ENCODE results near the gene PAF1. TPM values are rescaled to one million over a fixed set of nuclear protein-coding genes. Genes with fewer than 3 reads are reported as not detected.

PAF1 gene
- total and polyA plus RNA-seq, 2 of the 13 experiments (the other 11 are each of a cell fraction or from before 2014, with no cell fraction given): 30.2 to 31.1 TPM

GRCh38 chr19:39341719-39342604 is 48.9 kb downstream of the PAF1 start, which contains the start of gene SAMD4B (continued):
- TF ChIP-seq PRDM15 (CRISPR knock-in tag; IDR thresholded peaks at IDR 0.05) (no peak), HMGXB4 (CRISPR knock-in tag; IDR thresholded peaks at IDR 0.05; ENCODE audit: borderline replicate concordance in 1 of 2, low read depth in 1 of 2) (peak; percentile 91 to 93; a peak in 3 of 4 replicates), STAT5B (CRISPR knock-in tag; IDR thresholded peaks at IDR 0.05) (no peak), SALL1 (CRISPR knock-in tag; IDR thresholded peaks at IDR 0.05) (peak; percentile 83), SMC3 (IDR thresholded peaks at IDR 0.05; ENCODE audit: low read length) (peak; percentile 43; the same call in 1 of the 2 replicates), RARA (CRISPR knock-in tag; IDR thresholded peaks at IDR 0.05) (peak; percentile 51; the same call in 1 of the 2 replicates), ZNF256 (CRISPR knock-in tag; conservative IDR thresholded peaks at IDR 0.05) (no peak), ARNTL (CRISPR knock-in tag; IDR thresholded peaks at IDR 0.05) (no peak), ZMYM3 (CRISPR knock-in tag; IDR thresholded peaks at IDR 0.05) (peak; percentile 46; the same call in 1 of the 2 replicates), ZNF547 (CRISPR knock-in tag; IDR thresholded peaks at IDR 0.05) (no peak), ZNF264 (CRISPR knock-in tag; IDR thresholded peaks at IDR 0.05) (no peak), HNF4G (IDR thresholded peaks at IDR 0.05; ENCODE audit: borderline replicate concordance, low read depth, low read length) (no peak), HNF4G (CRISPR knock-in tag; IDR thresholded peaks at IDR 0.05; ENCODE audit: borderline replicate concordance, low read depth) (peak; percentile 68; the same call in 1 of the 2 replicates), ZC3H13 (CRISPR knock-in tag; IDR thresholded peaks at IDR 0.05) (no peak), ZKSCAN5 (CRISPR knock-in tag; IDR thresholded peaks at IDR 0.05) (no peak), REST (IDR thresholded peaks at IDR 0.05; ENCODE audit: borderline replicate concordance in 1 of 2, low read depth in 1 of 2, low read length in 2 of 2) (peak in 1 of 2 experiments; percentile 40; a peak in 1 of 4 replicates), NFATC3 (CRISPR knock-in tag; IDR thresholded peaks at IDR 0.05) (peak; percentile 39; the same call in 1 of the 2 replicates), PHF8 (CRISPR knock-in tag; IDR thresholded peaks at IDR 0.05) (peak; percentile 95), ZNF530 (CRISPR knock-in tag; IDR thresholded peaks at IDR 0.05; ENCODE audit: low read depth) (no peak), ZBTB8A (CRISPR knock-in tag; IDR thresholded peaks at IDR 0.05; ENCODE audit: borderline replicate concordance, low read depth) (peak; percentile 89; the same call in 1 of the 2 replicates)

Data from HepG2 (cell line).